Nephron progenitor cell (in vitro differentiated cells): ENCODE data around the gene DMRTB1.

Source experiments
- DNase-seq: peaks from one replicate; pipeline ENCODE4 v3.0.0; 2021
- H3K27ac Mint-ChIP-seq: 2 replicates; pipeline ENCODE4 v1.8.0; 2021; ENCODE audit warnings: mild to moderate bottlenecking, moderate library complexity, mixed read lengths
- H3K27me3 Mint-ChIP-seq: 2 replicates; pipeline ENCODE4 v1.8.0; 2021; ENCODE audit warnings: mild to moderate bottlenecking, low read depth, mixed read lengths; ENCODE audit not compliant: poor library complexity
- H3K36me3 Mint-ChIP-seq: 2 replicates; pipeline ENCODE4 v1.8.0; 2021; ENCODE audit warnings: low read depth, mixed read lengths
- H3K4me1 Mint-ChIP-seq: 2 replicates; pipeline ENCODE4 v1.8.0; 2021; ENCODE audit warnings: mixed read lengths
- H3K4me3 Mint-ChIP-seq: 2 replicates; pipeline ENCODE4 v1.8.0; 2021; ENCODE audit warnings: mild to moderate bottlenecking, moderate library complexity, mixed read lengths
- H3K9me3 Mint-ChIP-seq: 2 replicates; pipeline ENCODE4 v1.8.0; 2021; ENCODE audit warnings: mild to moderate bottlenecking, moderate library complexity, mixed read lengths
- TF ChIP-seq, protein P1 (sequence below): fragments of 200-600 bp; sonication (generic); IDR thresholded peaks from 2 replicates; pipeline ENCODE4 v1.5.0; 2021; ENCODE audit warnings: antibody characterized with exemption

DMRTB1 gene

DNA sequence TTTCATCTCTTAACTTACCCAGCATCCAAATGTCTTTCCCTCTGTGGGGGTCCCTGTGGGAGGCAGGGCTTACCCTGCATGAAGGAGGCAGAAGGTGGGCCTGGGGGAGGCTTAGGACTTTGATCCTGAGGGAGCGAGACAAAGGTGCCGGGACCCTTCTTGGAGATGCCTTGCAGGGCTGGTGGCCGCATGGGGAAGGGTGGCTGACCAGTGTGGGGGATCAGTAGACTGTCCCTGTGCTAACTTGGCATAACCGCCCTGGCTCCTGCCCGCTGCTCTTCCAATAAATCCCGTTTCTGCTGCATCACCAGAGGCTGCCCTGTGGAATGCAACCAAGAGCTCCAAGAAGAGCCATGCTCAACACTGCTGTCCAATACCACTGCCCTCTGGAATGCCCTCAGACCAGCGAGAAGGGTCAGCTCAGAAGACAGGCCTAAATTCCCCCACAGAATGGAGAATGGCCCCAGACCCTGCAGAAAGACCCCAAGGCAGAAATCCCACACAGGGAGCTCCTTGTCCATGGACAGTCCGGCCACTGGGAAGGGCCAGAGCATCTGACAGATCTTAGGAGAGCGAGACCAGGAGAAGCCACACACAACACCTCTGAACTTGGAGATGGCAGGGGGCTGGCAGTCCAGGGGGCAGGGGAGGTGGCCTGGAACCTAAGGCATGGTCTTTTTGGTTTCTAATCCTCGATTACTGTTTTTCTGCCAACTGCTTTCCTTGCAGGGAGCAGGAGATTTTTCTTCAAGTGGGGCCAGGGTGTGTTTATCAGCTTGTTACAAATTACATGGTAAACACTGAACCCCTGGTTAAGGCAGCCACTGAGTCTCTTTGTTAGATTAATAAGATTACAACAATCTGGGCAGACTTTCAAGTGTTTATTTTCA lies 46.7 kb upstream of the DMRTB1 start:
- TF ChIP-seq, protein P1, sequence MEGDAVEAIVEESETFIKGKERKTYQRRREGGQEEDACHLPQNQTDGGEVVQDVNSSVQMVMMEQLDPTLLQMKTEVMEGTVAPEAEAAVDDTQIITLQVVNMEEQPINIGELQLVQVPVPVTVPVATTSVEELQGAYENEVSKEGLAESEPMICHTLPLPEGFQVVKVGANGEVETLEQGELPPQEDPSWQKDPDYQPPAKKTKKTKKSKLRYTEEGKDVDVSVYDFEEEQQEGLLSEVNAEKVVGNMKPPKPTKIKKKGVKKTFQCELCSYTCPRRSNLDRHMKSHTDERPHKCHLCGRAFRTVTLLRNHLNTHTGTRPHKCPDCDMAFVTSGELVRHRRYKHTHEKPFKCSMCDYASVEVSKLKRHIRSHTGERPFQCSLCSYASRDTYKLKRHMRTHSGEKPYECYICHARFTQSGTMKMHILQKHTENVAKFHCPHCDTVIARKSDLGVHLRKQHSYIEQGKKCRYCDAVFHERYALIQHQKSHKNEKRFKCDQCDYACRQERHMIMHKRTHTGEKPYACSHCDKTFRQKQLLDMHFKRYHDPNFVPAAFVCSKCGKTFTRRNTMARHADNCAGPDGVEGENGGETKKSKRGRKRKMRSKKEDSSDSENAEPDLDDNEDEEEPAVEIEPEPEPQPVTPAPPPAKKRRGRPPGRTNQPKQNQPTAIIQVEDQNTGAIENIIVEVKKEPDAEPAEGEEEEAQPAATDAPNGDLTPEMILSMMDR = no peak
- H3K36me3 Mint-ChIP-seq = no peaks in the 10 kb centered on the region

DNA sequence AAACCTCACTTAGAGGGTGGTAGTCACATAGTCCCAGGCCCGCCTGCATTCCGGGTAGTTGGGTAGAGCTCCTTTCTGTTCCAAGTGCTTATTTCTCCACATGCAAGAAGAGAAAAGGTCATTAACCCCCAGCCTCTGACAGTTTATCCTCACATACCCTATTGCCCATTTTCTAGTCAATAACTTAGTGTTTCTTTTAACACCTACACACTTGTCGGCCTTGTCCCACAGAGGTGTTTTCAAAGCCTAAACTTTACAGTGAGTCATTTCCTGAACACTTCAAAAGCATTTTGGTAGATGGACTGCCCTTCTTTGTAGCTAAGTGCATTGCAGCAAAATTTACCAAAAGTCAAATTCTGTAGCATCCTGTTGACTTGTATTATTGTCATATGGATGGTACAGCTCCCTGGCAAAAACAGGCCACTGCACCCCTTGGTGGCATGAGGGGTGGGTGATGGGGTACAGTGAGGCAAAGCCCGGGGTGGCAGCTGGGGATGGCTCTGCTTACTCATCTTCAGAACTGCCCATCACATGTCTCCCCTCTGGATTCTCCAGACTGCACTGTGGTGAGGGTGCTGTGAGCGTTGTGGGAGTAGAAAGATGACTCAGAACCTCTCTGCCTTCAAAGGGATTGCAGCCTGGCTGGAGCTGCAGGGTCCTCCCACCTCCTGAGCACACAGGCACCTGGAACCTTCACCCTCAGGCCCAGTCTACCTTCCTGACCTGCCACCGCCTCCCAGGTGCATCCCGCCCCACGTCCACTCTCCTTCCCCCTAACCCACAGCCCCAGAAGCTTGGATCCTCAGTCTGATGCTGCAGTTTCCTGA lies 45.8 kb upstream of the DMRTB1 start:
- DNase-seq = no peak
- Mint-ChIP-seq H3K4me3 (no peak overlapping the region), H3K27me3 (no peaks in the 10 kb centered on the region), H3K27ac (peak overlapping the region; percentile 66), H3K36me3 (no peaks in the 10 kb centered on the region), H3K9me3 (no peaks in the 10 kb centered on the region), H3K4me1 (peaks cover 67% of the 10 kb centered on the region)
- TF ChIP-seq, protein P1 = no peak

More for the DNA sequence above, 46.7 kb upstream of the DMRTB1 start:
- Mint-ChIP-seq H3K9me3 (no peaks in the 10 kb centered on the region), H3K27ac (no peak overlapping the region), H3K4me1 (peaks cover 60% of the 10 kb centered on the region), H3K4me3 (no peak overlapping the region), H3K27me3 (peaks cover 3% of the 10 kb centered on the region)
- no peak for DNase-seq

DNA sequence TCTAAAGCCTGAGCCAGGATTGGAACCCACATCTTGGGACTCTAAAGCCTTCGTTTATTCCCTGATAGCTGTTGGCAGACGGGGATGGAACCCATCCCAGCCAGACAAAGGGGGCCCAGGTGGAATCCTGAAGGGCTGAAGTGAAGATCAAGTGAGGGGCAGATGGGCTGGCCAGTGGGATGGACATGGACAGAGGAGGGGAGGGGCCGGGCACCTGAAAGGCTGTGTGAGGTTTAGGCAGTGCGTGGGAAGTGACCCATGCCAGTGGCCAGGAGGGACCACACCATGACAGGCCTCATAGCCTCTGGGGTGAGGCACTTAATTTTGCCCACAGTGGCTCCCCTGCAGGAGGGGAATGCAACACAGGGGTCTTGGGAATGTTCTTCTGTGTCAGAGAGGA lies 44.6 kb upstream of the DMRTB1 start:
- H3K4me3 Mint-ChIP-seq = no peak overlapping the region
- DNase-seq = no peak
- H3K36me3 Mint-ChIP-seq = no peaks in the 10 kb centered on the region
- H3K4me1 Mint-ChIP-seq = peaks cover 72% of the 10 kb centered on the region
- TF ChIP-seq, protein P1 = no peak
- no peaks in the 10 kb centered on the region for H3K9me3 Mint-ChIP-seq
- no peak overlapping the region for H3K27ac Mint-ChIP-seq
- no peaks in the 10 kb centered on the region for H3K27me3 Mint-ChIP-seq

DNA sequence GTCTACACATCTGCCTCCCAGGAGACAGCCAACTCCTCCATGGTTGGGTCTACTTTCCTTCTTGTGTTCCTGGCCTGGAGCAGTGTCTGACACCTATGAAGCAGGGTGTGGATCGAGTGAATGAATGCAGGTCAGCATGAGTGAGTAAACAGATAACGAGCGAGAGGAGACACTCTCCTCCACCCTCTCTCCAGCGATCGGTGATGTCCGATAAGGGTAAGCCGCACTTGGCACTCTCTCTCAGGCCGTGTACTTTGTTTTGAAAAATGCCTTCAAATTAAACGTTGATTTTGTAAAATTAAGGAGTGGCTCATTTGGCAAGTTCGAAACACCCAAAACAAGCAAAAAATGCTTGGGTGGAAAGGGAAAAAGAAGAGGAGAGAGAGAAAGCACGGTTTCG lies 43.8 kb upstream of the DMRTB1 start:
- H3K27ac Mint-ChIP-seq = no peak overlapping the region
- TF ChIP-seq, protein P1 = no peak
- no peaks in the 10 kb centered on the region for H3K9me3 Mint-ChIP-seq
- DNase-seq = no peak
- H3K4me1 Mint-ChIP-seq = peaks cover 66% of the 10 kb centered on the region
- H3K27me3 Mint-ChIP-seq = no peaks in the 10 kb centered on the region
- no peaks in the 10 kb centered on the region for H3K36me3 Mint-ChIP-seq
- no peak overlapping the region for H3K4me3 Mint-ChIP-seq

DNA sequence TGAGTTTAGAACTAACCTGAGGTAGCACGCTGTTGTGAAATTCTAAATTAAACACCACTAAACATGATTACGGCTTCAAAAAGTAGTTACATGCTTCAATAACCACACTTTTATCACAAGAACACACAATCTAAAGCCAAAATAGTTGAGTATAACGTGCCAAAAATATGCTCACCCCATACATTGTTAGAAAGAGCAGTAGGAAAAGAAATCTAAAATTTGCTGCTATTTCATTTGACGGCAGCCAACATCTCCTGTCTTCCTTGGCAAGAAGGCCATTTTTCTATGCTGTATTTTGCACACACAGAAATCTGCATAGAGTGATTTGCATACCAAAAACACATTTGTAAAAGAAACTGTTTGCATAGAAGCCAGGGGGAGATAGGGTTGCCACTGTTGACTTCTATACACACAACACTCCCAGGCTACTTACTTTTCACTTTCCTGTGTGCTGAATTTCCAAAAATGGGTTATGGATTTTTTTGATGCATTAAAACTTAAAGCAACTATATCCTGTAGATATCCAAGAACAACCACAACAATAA lies 42.9 kb upstream of the DMRTB1 start:
- no peaks in the 10 kb centered on the region for H3K36me3 Mint-ChIP-seq
- H3K4me1 Mint-ChIP-seq = peaks cover 57% of the 10 kb centered on the region

More for the DNA sequence above, 42.9 kb upstream of the DMRTB1 start:
- Mint-ChIP-seq H3K9me3 (peaks cover 8% of the 10 kb centered on the region), H3K4me3 (no peak overlapping the region), H3K27me3 (no peaks in the 10 kb centered on the region), H3K27ac (no peak overlapping the region)
- no peak for DNase-seq
- TF ChIP-seq, protein P1 = no peak
